Parathyroid adenoma (tissue), 2 donors: ENCODE results near the gene PTOV1.
A peak's percentile ranks its signal among the peaks of the same experiment; 100 is the strongest.
"Not testable (repeated sequence)": the region's sequence is repeated elsewhere in the genome, so short reads cannot be mapped to it uniquely, and the experiment has no call there.

Experiments used
- H2AFZ ChIP-seq: fragments of 300-600 bp; sonication (generic); one replicate; pipeline ENCODE4 v1.7.0; 2017; ENCODE audit warnings: antibody characterized with exemption, mild to moderate bottlenecking
- H3K27ac ChIP-seq: fragments of 300-600 bp; sonication (generic); one replicate; pipeline ENCODE4 v1.7.0; 2017
- H3K27me3 ChIP-seq: fragments of 300-600 bp; sonication (generic); one replicate; pipeline ENCODE4 v1.7.0; 2017; ENCODE audit warnings: low read length; ENCODE audit not compliant: control insufficient read depth, insufficient read depth
- H3K36me3 ChIP-seq: fragments of 300-600 bp; sonication (generic); one replicate; pipeline ENCODE4 v1.7.0; 2017; ENCODE audit warnings: low read length; ENCODE audit not compliant: control insufficient read depth, insufficient read depth
- H3K4me1 ChIP-seq: fragments of 300-600 bp; sonication (generic); one replicate; pipeline ENCODE4 v1.7.0; 2017; ENCODE audit warnings: control low read depth
- H3K4me2 ChIP-seq: fragments of 300-600 bp; sonication (generic); one replicate; pipeline ENCODE4 v1.7.0; 2017; ENCODE audit warnings: low read length
- H3K4me3 ChIP-seq: fragments of 300-600 bp; sonication (generic); one replicate; pipeline ENCODE4 v1.7.0; 2017; ENCODE audit warnings: low read depth, low read length
- H3K79me2 ChIP-seq: fragments of 300-600 bp; sonication (generic); one replicate; pipeline ENCODE4 v1.7.0; 2017; ENCODE audit warnings: control low read depth
- H3K9ac ChIP-seq: fragments of 300-600 bp; sonication (generic); one replicate; pipeline ENCODE4 v1.7.0; 2017; ENCODE audit warnings: mild to moderate bottlenecking
- H3K9me3 ChIP-seq: fragments of 300-600 bp; sonication (generic); one replicate; pipeline ENCODE4 v1.7.0; 2017; ENCODE audit warnings: low read length; ENCODE audit not compliant: control insufficient read depth
- CTCF ChIP-seq: fragments of 300-600 bp; sonication (generic); IDR thresholded peaks from one replicate; pipeline ENCODE4 v1.7.0; 2017; ENCODE audit warnings: antibody characterized with exemption, mild to moderate bottlenecking
- donor health status: primary hyperparathyroidism.

Gene PTOV1

GRCh38 chr19:49816590-49816989, 34.4 kb upstream of the PTOV1 start:
- no peak for TF ChIP-seq CTCF
- peak overlapping the region; percentile 97 for H3K4me2 ChIP-seq
- no peaks in the 10 kb centered on the region for H3K36me3 ChIP-seq
- peak overlapping the region; percentile 100 for H3K27ac ChIP-seq
- no peak overlapping the region for H3K4me3 ChIP-seq
- H3K79me2 ChIP-seq: peaks cover 29% of the 10 kb centered on the region
- H3K4me1 ChIP-seq: peaks cover 7% of the 10 kb centered on the region
- no peaks in the 10 kb centered on the region for H3K9me3 ChIP-seq
- no peak overlapping the region for H2AFZ ChIP-seq
- H3K27me3 ChIP-seq: no peaks in the 10 kb centered on the region
- H3K9ac ChIP-seq: no peak overlapping the region

GRCh38 chr19:49817964-49818648, 32.9 kb upstream of the PTOV1 start, which contains the start of gene MED25:
TSS of gene MED25 (plus strand) at chr19:49818289. CDS start at chr19:49818342, 53 bp downstream.
- Histone ChIP-seq H3K9me3 (no peaks in the 10 kb centered on the region), H3K9ac (peak within 1 kb of the TSS; percentile 93), H3K4me1 (peaks cover 3% of the 10 kb centered on the region), H3K27ac (peak within 1 kb of the TSS; percentile 100), H3K36me3 (no peaks in the 10 kb centered on the region), H3K27me3 (no peaks in the 10 kb centered on the region), H3K79me2 (peaks cover 34% of the 10 kb centered on the region), H3K4me2 (peak within 1 kb of the TSS; percentile 97), H3K4me3 (peak within 1 kb of the TSS; percentile 94), H2AFZ (peak within 1 kb of the TSS; percentile 84)
- no peak for TF ChIP-seq CTCF

- Histone ChIP-seq H3K27me3 (no peaks in the 10 kb centered on the region), H3K27ac (peak overlapping the region; percentile 100), H3K79me2 (peaks cover 37% of the 10 kb centered on the region), H3K9ac (peak overlapping the region; percentile 93), H3K4me2 (peak overlapping the region; percentile 97), H3K36me3 (no peaks in the 10 kb centered on the region), H3K4me3 (peak overlapping the region; percentile 94), H3K4me1 (peaks cover 3% of the 10 kb centered on the region), H3K9me3 (no peaks in the 10 kb centered on the region), H2AFZ (peak overlapping the region; percentile 84)
- no peak for TF ChIP-seq CTCF
These were observed 32.1 kb upstream of the PTOV1 start for GRCh38 chr19:49818649-49819370.

- H3K9ac ChIP-seq, H3K27ac ChIP-seq: not testable (repeated sequence)
These were observed 31.4 kb upstream of the PTOV1 start for GRCh38 chr19:49819452-49820115.

GRCh38 chr19:49820125-49820524, 30.8 kb upstream of the PTOV1 start:
- no peaks in the 10 kb centered on the region for H3K9me3 ChIP-seq
- peaks cover 3% of the 10 kb centered on the region for H3K4me1 ChIP-seq
- no peak overlapping the region for H3K27ac ChIP-seq
- H3K79me2 ChIP-seq: peaks cover 37% of the 10 kb centered on the region
- no peak overlapping the region for H3K4me2 ChIP-seq
- no peaks in the 10 kb centered on the region for H3K36me3 ChIP-seq
- no peak overlapping the region for H2AFZ ChIP-seq
- no peak for TF ChIP-seq CTCF
- no peak overlapping the region for H3K9ac ChIP-seq
- no peak overlapping the region for H3K4me3 ChIP-seq
- no peaks in the 10 kb centered on the region for H3K27me3 ChIP-seq

More at GRCh38 chr19:49819452-49820115, 31.4 kb upstream of the PTOV1 start:
- not testable (repeated sequence) for H3K4me1 ChIP-seq, H3K4me3 ChIP-seq, H3K36me3 ChIP-seq, H2AFZ ChIP-seq, H3K9me3 ChIP-seq, H3K27me3 ChIP-seq
- Histone ChIP-seq H3K79me2 (peaks cover 37% of the 10 kb centered on the region), H3K4me2 (peak overlapping the region; percentile 97)
